A673 (cell line): Measurements from ENCODE around the gene MNAT1. TPM values are rescaled to one million over a fixed set of nuclear protein-coding genes. Genes with fewer than 3 reads are reported as not detected.

Source experiments
- BruUV-seq: library from RNA; stranded (reverse); fragments of 400-500 nt; replicated peaks from 2 replicates; lab custom pipeline; 2021; lab: Mats Ljungman, UMichigan
- CTCF ChIA-PET: fragments of 300-600 bp; sonication (Branson Sonifier 250); formaldehyde crosslinking; loops from one replicate; lab custom pipeline; 2022; ENCODE audit warnings: antibody characterized with exemption; lab: Charles Lee
- POLR2A ChIA-PET: fragments of 300-600 bp; sonication (Branson Sonifier 250); formaldehyde crosslinking; loops from one replicate; lab custom pipeline; 2022; ENCODE audit warnings: antibody characterized with exemption; ENCODE audit not compliant: low non-redundant PET; lab: Charles Lee
- DNase-seq: peaks from one replicate; pipeline ENCODE4 v3.0.0-alpha.2; 2015; ENCODE audit warnings: low spot score
- H3K27ac ChIP-seq: fragments of 200-600 bp; sonication (generic); 2 replicates; pipeline ENCODE4 v1.5.1; 2016; ENCODE audit warnings: mixed run types, low read depth, mild to moderate bottlenecking, mixed read lengths, antibody characterized with exemption, low read length; ENCODE audit not compliant: poor library complexity, severe bottlenecking
- H3K27me3 ChIP-seq: fragments of 200-600 bp; sonication (generic); replicated peaks from 2 replicates; pipeline ENCODE4 v1.6.1; 2017; ENCODE audit warnings: mixed run types, low read depth, mild to moderate bottlenecking, mixed read lengths, antibody characterized with exemption, low read length; ENCODE audit not compliant: insufficient read depth, poor library complexity
- H3K36me3 ChIP-seq: fragments of 200-600 bp; sonication (generic); 2 replicates; pipeline ENCODE4 v1.6.1; 2016; ENCODE audit warnings: mixed run types, mild to moderate bottlenecking, mixed read lengths, antibody characterized with exemption, low read length; ENCODE audit not compliant: insufficient read depth, poor library complexity, severe bottlenecking
- H3K4me1 ChIP-seq: fragments of 200-600 bp; sonication (generic); 2 replicates; pipeline ENCODE4 v1.6.1; 2017; ENCODE audit warnings: mixed run types, mild to moderate bottlenecking, mixed read lengths, antibody characterized with exemption, low read length; ENCODE audit not compliant: insufficient read depth, poor library complexity, severe bottlenecking
- H3K4me3 ChIP-seq: fragments of 200-600 bp; sonication (generic); 2 replicates; pipeline ENCODE4 v1.5.1; 2016; ENCODE audit warnings: low read depth, mixed run types, mild to moderate bottlenecking, mixed read lengths, low read length; ENCODE audit not compliant: poor library complexity, severe bottlenecking
- H3K9me3 ChIP-seq: fragments of 200-600 bp; sonication (generic); 2 replicates; pipeline ENCODE4 v1.6.1; 2016; ENCODE audit warnings: mixed run types, low read depth, mild to moderate bottlenecking, mixed read lengths, antibody characterized with exemption, low read length; ENCODE audit not compliant: poor library complexity, severe bottlenecking
- EZH2 ChIP-seq: fragments of 200-600 bp; sonication (generic); IDR thresholded peaks from 2 replicates; pipeline ENCODE4 v1.6.1; 2017; ENCODE audit warnings: borderline replicate concordance, low read depth, mild to moderate bottlenecking, mixed read lengths, antibody characterized with exemption, low read length; ENCODE audit not compliant: poor library complexity, severe bottlenecking
- intact Hi-C: fragments of 100-400 bp; cut with micrococcal nuclease; formaldehyde crosslinking; loops from one replicate; pipeline ENCODE4 v1.10.0; 2022; ENCODE audit not compliant: unreplicated experiment
- total RNA-seq: library from RNA; stranded (reverse); gene quantifications from 2 replicates; pipeline ENCODE4 v1.2.3, GENCODE V29; 2021
- TF ChIP-seq, protein P1 (sequence below): fragments of 300-800, 200-600 bp; sonication (generic); conservative IDR thresholded peaks from 2 replicates; pipeline ENCODE4 v1.5.1; 2017; ENCODE audit warnings: low read depth, mild to moderate bottlenecking, antibody characterized with exemption, low read length, moderate library complexity, mixed read lengths

MNAT1 gene
- total RNA-seq, 1 experiment from 2014 or later, result 70.9 TPM

- no TSS peak for BruUV-seq
- Histone ChIP-seq H3K4me1 (peaks cover 5% of the 10 kb centered on the region), H3K36me3 (no peaks in the 10 kb centered on the region), H3K27me3 (no peaks in the 10 kb centered on the region), H3K27ac (peak overlapping the region; percentile 75), H3K9me3 (no peaks in the 10 kb centered on the region), H3K4me3 (peak overlapping the region; percentile 89)
- POLR2A ChIA-PET, result no interaction called here
- no peak for DNase-seq
- TF ChIP-seq, protein P1, sequence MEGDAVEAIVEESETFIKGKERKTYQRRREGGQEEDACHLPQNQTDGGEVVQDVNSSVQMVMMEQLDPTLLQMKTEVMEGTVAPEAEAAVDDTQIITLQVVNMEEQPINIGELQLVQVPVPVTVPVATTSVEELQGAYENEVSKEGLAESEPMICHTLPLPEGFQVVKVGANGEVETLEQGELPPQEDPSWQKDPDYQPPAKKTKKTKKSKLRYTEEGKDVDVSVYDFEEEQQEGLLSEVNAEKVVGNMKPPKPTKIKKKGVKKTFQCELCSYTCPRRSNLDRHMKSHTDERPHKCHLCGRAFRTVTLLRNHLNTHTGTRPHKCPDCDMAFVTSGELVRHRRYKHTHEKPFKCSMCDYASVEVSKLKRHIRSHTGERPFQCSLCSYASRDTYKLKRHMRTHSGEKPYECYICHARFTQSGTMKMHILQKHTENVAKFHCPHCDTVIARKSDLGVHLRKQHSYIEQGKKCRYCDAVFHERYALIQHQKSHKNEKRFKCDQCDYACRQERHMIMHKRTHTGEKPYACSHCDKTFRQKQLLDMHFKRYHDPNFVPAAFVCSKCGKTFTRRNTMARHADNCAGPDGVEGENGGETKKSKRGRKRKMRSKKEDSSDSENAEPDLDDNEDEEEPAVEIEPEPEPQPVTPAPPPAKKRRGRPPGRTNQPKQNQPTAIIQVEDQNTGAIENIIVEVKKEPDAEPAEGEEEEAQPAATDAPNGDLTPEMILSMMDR, result no peak
- CTCF ChIA-PET, result no interaction called here
- intact Hi-C loops, result no loop called here
Observed at GRCh38 chr14:60735416-60735815, 855 bp downstream of the MNAT1 start.

DNA sequence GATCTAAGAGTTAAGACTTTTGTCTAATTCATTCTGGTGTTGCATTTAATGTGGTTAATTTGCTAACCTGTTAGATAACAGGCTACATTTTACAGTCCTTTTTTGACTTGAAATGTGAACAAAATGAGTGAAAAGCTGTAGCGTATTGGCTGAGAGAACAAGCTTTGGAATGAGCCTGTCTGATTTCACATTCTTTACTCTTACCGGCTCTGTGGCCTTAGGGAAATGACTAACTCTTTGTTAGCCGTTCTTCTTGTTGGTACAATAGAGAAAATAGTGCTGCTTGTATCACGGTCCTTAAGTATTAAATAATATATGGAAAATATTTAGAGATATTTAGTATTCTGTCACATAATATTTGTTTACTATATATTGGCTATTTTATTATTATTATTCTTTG, 1.9 kb downstream of the MNAT1 start:
- peak overlapping the region; percentile 89 for H3K4me3 ChIP-seq
- intact Hi-C loops, result no loop called here
- peaks cover 5% of the 10 kb centered on the region for H3K4me1 ChIP-seq
- peak overlapping the region; percentile 46 for H3K27ac ChIP-seq
- ChIA-PET POLR2A (no interaction called here), CTCF (no interaction called here)
- peak; percentile 41 for DNase-seq
- no peaks in the 10 kb centered on the region for H3K27me3 ChIP-seq
- no TSS peak for BruUV-seq
- H3K9me3 ChIP-seq, result no peaks in the 10 kb centered on the region
- TF ChIP-seq EZH2, result no peak
- TF ChIP-seq, protein P1, result no peak
- H3K36me3 ChIP-seq, result no peaks in the 10 kb centered on the region

DNA sequence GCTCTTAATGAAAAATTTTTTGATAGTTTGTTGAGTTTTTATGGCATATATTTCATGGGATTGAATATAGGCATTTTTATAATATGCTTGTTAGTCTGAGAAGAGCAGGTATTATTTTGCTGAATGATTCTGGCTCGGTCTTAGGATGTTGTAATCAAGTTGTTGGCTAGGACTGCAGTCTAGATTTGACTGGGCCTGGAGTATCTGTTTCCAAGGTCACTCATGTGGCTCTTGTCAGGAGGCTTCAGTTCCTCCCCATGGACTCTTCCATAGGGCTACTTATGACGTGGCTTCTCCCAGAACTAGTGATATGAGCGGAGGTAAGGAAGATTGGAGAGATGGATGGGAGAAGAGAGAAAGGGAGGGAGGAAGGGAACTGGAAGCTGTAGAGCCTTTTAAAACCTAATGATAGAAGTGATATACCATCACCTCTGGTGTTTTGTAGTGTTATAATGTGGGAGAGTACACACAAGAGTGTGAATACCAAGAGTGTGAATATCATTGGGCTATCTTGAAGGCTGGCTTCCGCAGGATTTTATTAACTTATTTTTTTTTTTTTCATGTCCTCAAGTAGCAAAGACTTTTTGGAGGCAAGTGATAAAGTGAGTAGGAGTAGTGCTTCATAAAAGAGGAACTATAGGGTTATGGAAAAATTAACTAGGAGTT, 4.4 kb downstream of the MNAT1 start:
- H3K27ac ChIP-seq, result no peak overlapping the region
- intact Hi-C loops, result no loop called here
- no peak for TF ChIP-seq EZH2
- TF ChIP-seq, protein P1, result no peak
- H3K4me1 ChIP-seq, result peaks cover 5% of the 10 kb centered on the region
- no TSS peak for BruUV-seq
- ChIA-PET POLR2A (no interaction called here), CTCF (no interaction called here)
- no peak for DNase-seq
- no peak overlapping the region for H3K4me3 ChIP-seq
- peaks cover 3% of the 10 kb centered on the region for H3K9me3 ChIP-seq
- H3K36me3 ChIP-seq, result no peaks in the 10 kb centered on the region
- H3K27me3 ChIP-seq, result no peaks in the 10 kb centered on the region
